CD4-positive, alpha-beta T cell (primary cell): ENCODE results near the gene RARA. TPM values are rescaled to one million over a fixed set of nuclear protein-coding genes. Genes with fewer than 3 reads are reported as not detected.
A peak's percentile ranks its signal among the peaks of the same experiment; 100 is the strongest.

ENCODE experiments used
- ATAC-seq: fragments of 200-7000 bp; cut with Tn5 transposase; one replicate; pipeline ENCODE4 v1.10.0; 2022; ENCODE audit warnings: mild to moderate bottlenecking; ENCODE audit not compliant: poor library complexity
- CTCF ChIA-PET: fragments of 350-600 bp; sonication (Branson Sonifier 250); formaldehyde crosslinking; loops from one replicate; lab custom pipeline; 2021; ENCODE audit warnings: antibody characterized with exemption, inconsistent platforms; lab: Charles Lee
- POLR2A ChIA-PET: fragments of 350-600 bp; sonication (Branson Sonifier 250); formaldehyde crosslinking; loops from one replicate; lab custom pipeline; 2021; ENCODE audit warnings: antibody characterized with exemption, inconsistent platforms; lab: Charles Lee
- DNase-seq, 14 experiments: peaks; one replicate each; pipeline ENCODE4 v3.0.0-alpha.2; 2013 to 2020; ENCODE audit warnings: mixed read lengths in 2 of 14
- H3K27ac ChIP-seq, 2 donors: one replicate each; pipeline versions ENCODE4 v1.5.1 to v1.7.0; 2013; ENCODE audit warnings: low read length in 2 of 2, low read depth in 1 of 2, mild to moderate bottlenecking in 1 of 2
- H3K27me3 ChIP-seq, 2 experiments: 1 replicate in 1 of 2; 2 replicates in 1 of 2; pipeline versions ENCODE4 v1.6.1 to v1.7.0; 2013; ENCODE audit warnings: low read length in 2 of 2, control low read depth in 1 of 2, mild to moderate bottlenecking in 1 of 2, moderate library complexity in 1 of 2; ENCODE audit not compliant: insufficient read depth in 2 of 2, control insufficient read depth in 1 of 2
- H3K36me3 ChIP-seq: one replicate; pipeline ENCODE4 v1.6.1; 2013; ENCODE audit warnings: low read length, control low read depth; ENCODE audit not compliant: insufficient read depth
- H3K4me1 ChIP-seq: one replicate; pipeline ENCODE4 v1.6.1; 2013; ENCODE audit warnings: low read length, control low read depth; ENCODE audit not compliant: insufficient read depth
- H3K4me3 ChIP-seq: one replicate; pipeline ENCODE4 v1.5.1; 2013; ENCODE audit warnings: mild to moderate bottlenecking, low read length, moderate library complexity
- H3K9me3 ChIP-seq, 2 experiments: 1 replicate in 1 of 2; 2 replicates in 1 of 2; pipeline versions ENCODE4 v1.6.1 to v1.7.0; 2013; ENCODE audit warnings: low read length in 2 of 2, mild to moderate bottlenecking in 2 of 2, control low read depth in 1 of 2, moderate library complexity in 1 of 2; ENCODE audit not compliant: control insufficient read depth in 1 of 2, insufficient read depth in 1 of 2
- H3K27ac Mint-ChIP-seq: one replicate; pipeline ENCODE4 v1.8.0; 2020; ENCODE audit warnings: mixed read lengths
- H3K27me3 Mint-ChIP-seq: one replicate; pipeline ENCODE4 v1.8.0; 2021; ENCODE audit warnings: mixed read lengths
- H3K36me3 Mint-ChIP-seq: one replicate; pipeline ENCODE4 v1.8.0; 2021; ENCODE audit warnings: low read depth, mixed read lengths
- H3K4me1 Mint-ChIP-seq: one replicate; pipeline ENCODE4 v1.8.0; 2021; ENCODE audit warnings: low read depth, mixed read lengths
- H3K4me3 Mint-ChIP-seq: one replicate; pipeline ENCODE4 v1.8.0; 2020; ENCODE audit warnings: mild to moderate bottlenecking, mixed read lengths
- H3K9me3 Mint-ChIP-seq: one replicate; pipeline ENCODE4 v1.8.0; 2020; ENCODE audit warnings: mixed read lengths
- intact Hi-C, 2 experiments: fragments of 100-400 bp; cut with DNase I in 1 of 2; cut with micrococcal nuclease in 1 of 2; formaldehyde crosslinking; loops; one replicate each; pipeline versions ENCODE4 v1.15.1 to v1.9.0; 2023 to 2025; cut with DNase I, micrococcal nuclease
- total RNA-seq, 174 experiments: library from RNA in 2 of 174; stranded (reverse) in 2 of 174; gene quantifications; one replicate each; pipeline ENCODE4 v1.2.3 and lab custom pipeline; 2021 to 2026
- TF ChIP-seq, protein P1 (sequence below): fragments of 200-600 bp; IDR thresholded peaks from one replicate; pipeline ENCODE4 v1.8.0; 2022; ENCODE audit warnings: antibody characterized with exemption, mild to moderate bottlenecking

The RARA gene
- total RNA-seq, 2 experiments from 2014 or later = 114 to 115 TPM

DNA sequence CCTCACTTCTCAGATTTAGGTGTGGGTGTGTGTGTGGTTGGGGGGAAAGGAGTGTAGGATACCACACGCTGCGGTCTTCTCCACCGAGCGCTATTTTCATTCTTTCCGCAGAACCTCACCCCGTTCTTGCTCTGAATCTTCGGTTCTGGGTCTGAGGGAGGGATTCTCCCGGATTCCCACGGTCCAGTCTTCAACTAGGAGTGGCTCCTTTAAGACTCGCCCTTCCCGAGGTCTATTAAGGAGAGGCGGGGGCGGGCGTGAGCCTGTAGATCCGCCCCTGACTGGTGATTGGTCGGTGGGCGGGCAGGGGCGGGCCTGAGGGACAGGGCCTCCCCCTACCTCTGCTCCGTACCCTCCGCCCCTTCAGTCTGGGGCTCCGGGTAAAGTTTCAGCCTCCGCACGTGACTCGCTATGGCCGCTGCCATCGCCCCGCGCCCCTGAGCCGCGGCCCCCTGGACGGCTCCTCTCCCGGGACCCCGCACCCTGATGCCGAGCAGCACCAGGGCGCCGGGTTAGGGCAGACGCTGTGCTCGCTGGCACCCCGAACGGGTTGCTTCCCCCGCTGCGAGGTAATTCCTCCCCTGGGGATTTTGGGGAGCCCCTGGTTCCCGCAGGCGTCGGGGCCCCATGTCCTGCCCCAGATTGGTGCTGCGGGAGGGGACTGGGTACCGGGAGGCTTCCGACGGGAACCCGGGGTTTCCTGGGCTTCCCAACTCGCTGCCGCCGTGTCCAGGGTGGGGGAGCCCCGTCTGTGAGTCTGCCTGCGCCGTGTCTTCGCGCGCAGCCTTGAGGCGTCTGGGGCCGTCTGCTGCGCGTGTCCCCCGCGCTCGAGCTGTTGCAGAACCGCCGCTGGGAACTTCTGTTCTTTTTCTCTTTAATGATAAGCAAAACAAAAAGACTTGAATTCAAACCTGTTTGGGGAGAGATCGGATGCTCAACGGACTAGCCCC lies 9.2 kb downstream of the RARA start:
- intact Hi-C loops = loop anchor here (1.0 to 2.0 kb wide), 3 partner anchors 15 to 31 kb away; partner anchors contain the start of gene CDC6 (in 1 of the 2)
- Mint-ChIP-seq H3K4me3 (peak overlapping the region; percentile 95), H3K36me3 (peaks cover 39% of the 10 kb centered on the region), H3K4me1 (peaks cover 84% of the 10 kb centered on the region), H3K27ac (peak overlapping the region; percentile 99), H3K9me3 (no peaks in the 10 kb centered on the region), H3K27me3 (no peaks in the 10 kb centered on the region)
- TF ChIP-seq, protein P1, sequence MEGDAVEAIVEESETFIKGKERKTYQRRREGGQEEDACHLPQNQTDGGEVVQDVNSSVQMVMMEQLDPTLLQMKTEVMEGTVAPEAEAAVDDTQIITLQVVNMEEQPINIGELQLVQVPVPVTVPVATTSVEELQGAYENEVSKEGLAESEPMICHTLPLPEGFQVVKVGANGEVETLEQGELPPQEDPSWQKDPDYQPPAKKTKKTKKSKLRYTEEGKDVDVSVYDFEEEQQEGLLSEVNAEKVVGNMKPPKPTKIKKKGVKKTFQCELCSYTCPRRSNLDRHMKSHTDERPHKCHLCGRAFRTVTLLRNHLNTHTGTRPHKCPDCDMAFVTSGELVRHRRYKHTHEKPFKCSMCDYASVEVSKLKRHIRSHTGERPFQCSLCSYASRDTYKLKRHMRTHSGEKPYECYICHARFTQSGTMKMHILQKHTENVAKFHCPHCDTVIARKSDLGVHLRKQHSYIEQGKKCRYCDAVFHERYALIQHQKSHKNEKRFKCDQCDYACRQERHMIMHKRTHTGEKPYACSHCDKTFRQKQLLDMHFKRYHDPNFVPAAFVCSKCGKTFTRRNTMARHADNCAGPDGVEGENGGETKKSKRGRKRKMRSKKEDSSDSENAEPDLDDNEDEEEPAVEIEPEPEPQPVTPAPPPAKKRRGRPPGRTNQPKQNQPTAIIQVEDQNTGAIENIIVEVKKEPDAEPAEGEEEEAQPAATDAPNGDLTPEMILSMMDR = no peak
- Histone ChIP-seq H3K36me3 (no peaks in the 10 kb centered on the region), H3K27ac (peak overlapping the region; percentile 99), H3K27me3 (no peaks in the 10 kb centered on the region), H3K9me3 (no peaks in the 10 kb centered on the region), H3K4me1 (peaks cover 85% of the 10 kb centered on the region), H3K4me3 (peak overlapping the region; percentile 96)
- POLR2A ChIA-PET = interaction anchor here (0.6 to 5.3 kb wide), 16 partner anchors 8 to 1673 kb away, joined by 3 to 117 read pairs (median 6); partner anchors contain the start of genes EIF1, RARA and WIPF2
- ATAC-seq (peak; percentile 61), DNase-seq (peak; percentile 81 to 95 (median 90))
- CTCF ChIA-PET = interaction anchor here (0.6 to 4.7 kb wide), 15 partner anchors 9 to 242 kb away, joined by 3 to 30 read pairs (median 6); no protein-coding TSS in a partner anchor

DNA sequence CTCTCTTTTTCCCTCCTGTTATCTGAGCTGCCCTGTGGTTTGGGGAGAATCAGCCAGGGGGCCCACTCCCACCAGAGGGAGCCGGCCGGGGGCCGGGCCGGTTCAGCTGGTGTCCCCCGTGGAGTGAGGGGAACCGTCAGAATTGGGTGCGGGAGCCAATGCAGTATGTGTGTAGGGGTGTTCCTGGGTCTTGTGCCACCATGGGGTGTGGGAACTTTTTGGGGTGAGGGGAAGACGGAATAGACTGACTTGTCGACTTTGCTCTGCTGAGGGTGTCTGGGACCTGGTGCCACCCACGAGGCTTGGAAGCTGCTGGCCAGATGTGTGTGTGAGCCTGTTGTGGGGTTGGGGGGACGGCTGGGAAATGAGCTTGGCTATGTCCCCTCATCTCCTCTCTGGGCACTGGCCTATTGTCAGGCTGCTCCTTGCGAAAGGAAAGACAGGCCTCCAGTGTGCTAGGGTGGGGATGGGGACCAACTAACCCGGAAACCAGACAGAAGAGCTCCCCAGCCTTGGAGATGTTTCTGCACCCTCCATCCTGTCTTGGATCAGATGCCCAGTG lies 9.9 kb downstream of the RARA start:
- Histone ChIP-seq H3K36me3 (no peaks in the 10 kb centered on the region), H3K27me3 (no peaks in the 10 kb centered on the region), H3K9me3 (no peaks in the 10 kb centered on the region), H3K4me1 (peaks cover 91% of the 10 kb centered on the region), H3K4me3 (peak overlapping the region; percentile 96), H3K27ac (peak overlapping the region; percentile 99)
- Mint-ChIP-seq H3K27ac (peak overlapping the region; percentile 99), H3K9me3 (no peaks in the 10 kb centered on the region), H3K36me3 (peaks cover 47% of the 10 kb centered on the region), H3K4me3 (peak overlapping the region; percentile 95), H3K4me1 (peaks cover 86% of the 10 kb centered on the region), H3K27me3 (no peaks in the 10 kb centered on the region)
- ATAC-seq (no peak), DNase-seq (peak in 4 of 14 experiments; percentile 34 to 67 (median 46))
- ChIA-PET POLR2A (interaction anchor here (0.9 to 5.3 kb wide), 8 partner anchors 8 to 229 kb away, joined by 3 to 117 read pairs (median 6); partner anchors contain the start of genes RARA and WIPF2), CTCF (interaction anchor here (1.0 to 4.7 kb wide), 5 partner anchors 8 to 101 kb away, joined by 3 to 30 read pairs (median 21); partner anchors contain the start of gene WIPF2)
- TF ChIP-seq, protein P1 = no peak
- intact Hi-C loops = loop anchor here in 1 of 2 experiments (2.0 kb wide), 1 partner anchor 16 kb away; no protein-coding TSS in a partner anchor
